HCT116 (cell line): ENCODE results near the gene PLCB4. TPM values are rescaled to one million over a fixed set of nuclear protein-coding genes. Genes with fewer than 3 reads are reported as not detected.

Source experiments
- ATAC-seq: fragments of 200-7000 bp; cut with Tn5 transposase; 2 replicates; pipeline ENCODE4 v1.9.1; 2020; ENCODE audit warnings: mild to moderate bottlenecking, moderate library complexity
- BruUV-seq: library from RNA; stranded (reverse); fragments of 400-500 nt; replicated peaks from 2 replicates; lab custom pipeline; 2021; lab: Mats Ljungman, UMichigan
- CTCF ChIA-PET: fragments of 300-600 bp; sonication (Branson Sonifier 250); formaldehyde crosslinking; loops from one replicate; lab custom pipeline; 2021; ENCODE audit warnings: antibody characterized with exemption; lab: Charles Lee
- POLR2A ChIA-PET: fragments of 300-600, 350-600 bp; sonication (Branson Sonifier 250); formaldehyde crosslinking; loops from one replicate; lab custom pipeline; 2021; ENCODE audit warnings: antibody characterized with exemption; lab: Charles Lee
- RAD21 ChIA-PET, 2 experiments: fragments of 300-600 bp; sonication (Branson Sonifier 250); formaldehyde crosslinking; loops; one replicate each; lab custom pipeline; 2023; ENCODE audit warnings: low total read pairs in 2 of 2; ENCODE audit not compliant: uncharacterized antibody in 2 of 2, unreplicated experiment in 2 of 2, low non-redundant PET in 1 of 2; lab: Charles Lee
- DNase-seq: peaks from one replicate; pipeline ENCODE4 v3.0.0-alpha.2; 2010; ENCODE audit warnings: low read depth, low spot score
- H2AFZ ChIP-seq: fragments of 200-600 bp; shearing (Covaris generic), sonication (generic); 2 replicates; pipeline ENCODE4 v1.6.1; 2017; ENCODE audit warnings: low read depth, mixed run types, mixed read lengths, antibody characterized with exemption, low read length; ENCODE audit not compliant: poor library complexity, severe bottlenecking
- H3K27ac ChIP-seq: 2 replicates; pipeline ENCODE4 v1.5.1; 2012; ENCODE audit warnings: low read depth, low read length
- H3K27me3 ChIP-seq: fragments of 200-600 bp; sonication (generic); 2 replicates; pipeline ENCODE4 v1.6.1; 2016; ENCODE audit warnings: mixed run types, low read length, mixed read lengths; ENCODE audit not compliant: insufficient read depth
- H3K36me3 ChIP-seq, 2 experiments: fragments of 200-500 bp in 1 of 2; fragments of 200-600 bp in 1 of 2; sonication (Bioruptor generic) in 1 of 2; sonication (generic) in 1 of 2; 2 replicates each; pipeline versions ENCODE4 v1.5.1 to v1.6.1; 2014 to 2016; ENCODE audit warnings: low read length in 2 of 2, inconsistent platforms in 1 of 2, mixed read lengths in 1 of 2, mixed run types in 1 of 2; ENCODE audit not compliant: insufficient read depth in 2 of 2, control insufficient read depth in 1 of 2
- H3K4me1 ChIP-seq, 2 experiments: fragments of 200-600 bp in 1 of 2; sonication (generic) in 1 of 2; 2 replicates each; pipeline versions ENCODE4 v1.5.1 to v1.6.1; 2012 to 2017; ENCODE audit warnings: low read length in 2 of 2, inconsistent platforms in 1 of 2, mild to moderate bottlenecking in 1 of 2, mixed read lengths in 1 of 2, mixed run types in 1 of 2, moderate library complexity in 1 of 2; ENCODE audit not compliant: insufficient read depth in 2 of 2, control insufficient read depth in 1 of 2
- H3K4me2 ChIP-seq: fragments of 200-600 bp; sonication (generic); 2 replicates; pipeline ENCODE4 v1.6.1; 2017; ENCODE audit warnings: mixed run types, low read length, mixed read lengths
- H3K4me3 ChIP-seq, 2 experiments: fragments of 200-600 bp in 1 of 2; sonication (generic) in 1 of 2; replicated peaks in 1 of 2; 2 replicates each; pipeline ENCODE4 v1.5.1; 2011 to 2016; ENCODE audit warnings: low read length in 2 of 2, control low read depth in 1 of 2, low read depth in 1 of 2, mild to moderate bottlenecking in 1 of 2, mixed read lengths in 1 of 2, mixed run types in 1 of 2
- H3K79me2 ChIP-seq: fragments of 200-600 bp; sonication (generic); 2 replicates; pipeline ENCODE4 v1.6.1; 2017; ENCODE audit warnings: mild to moderate bottlenecking, mixed run types, low read length, moderate library complexity, mixed read lengths; ENCODE audit not compliant: insufficient read depth
- H3K9ac ChIP-seq: fragments of 200-600 bp; sonication (generic); 2 replicates; pipeline ENCODE4 v1.6.1; 2016; ENCODE audit warnings: low read length, mixed read lengths
- H3K9me2 ChIP-seq: fragments of 200-600 bp; sonication (generic), shearing (Covaris generic); 2 replicates; pipeline ENCODE4 v1.6.1; 2017; ENCODE audit warnings: mixed run types, mild to moderate bottlenecking, moderate library complexity; ENCODE audit not compliant: insufficient read depth
- H3K9me3 ChIP-seq, 2 experiments: fragments of 200-500 bp in 1 of 2; fragments of 200-600 bp in 1 of 2; sonication (Bioruptor generic) in 1 of 2; sonication (generic) in 1 of 2; 2 replicates each; pipeline ENCODE4 v1.6.1; 2014 to 2017; ENCODE audit warnings: low read length in 2 of 2, mixed read lengths in 2 of 2, inconsistent platforms in 1 of 2, low read depth in 1 of 2, mild to moderate bottlenecking in 1 of 2, mixed run types in 1 of 2, moderate library complexity in 1 of 2; ENCODE audit not compliant: control insufficient read depth in 1 of 2, insufficient read depth in 1 of 2
- H4K20me1 ChIP-seq: fragments of 200-600 bp; sonication (generic), shearing (Covaris generic); 2 replicates; pipeline ENCODE4 v1.6.1; 2017; ENCODE audit warnings: mixed run types, mild to moderate bottlenecking, moderate library complexity; ENCODE audit not compliant: insufficient read depth
- EGR1 ChIP-seq: IDR thresholded peaks from 2 replicates; pipeline ENCODE4 v1.6.1; 2012; ENCODE audit warnings: low read depth
- ELF1 ChIP-seq: IDR thresholded peaks from 2 replicates; pipeline ENCODE4 v1.6.1; 2012; ENCODE audit warnings: low read depth, borderline replicate concordance
- EZH2phosphoT487 ChIP-seq: fragments of 200-600 bp; IDR thresholded peaks from 2 replicates; pipeline ENCODE4 v1.6.1; 2018; ENCODE audit warnings: antibody characterized with exemption, borderline replicate concordance
- FOSL1 ChIP-seq: IDR thresholded peaks from 2 replicates; pipeline ENCODE4 v1.6.1; 2012; ENCODE audit warnings: low read depth
- POLR2A ChIP-seq: IDR thresholded peaks from 2 replicates; pipeline ENCODE4 v1.7.0; 2011; ENCODE audit warnings: borderline replicate concordance; ENCODE audit not compliant: insufficient read depth, insufficient read length; ENCODE audit errors: extremely low read depth
- POLR2AphosphoS5 ChIP-seq: IDR thresholded peaks from 2 replicates; pipeline ENCODE4 v1.6.1; 2011; ENCODE audit warnings: mild to moderate bottlenecking, low read depth, low read length, moderate library complexity
- SIN3A ChIP-seq: IDR thresholded peaks from 2 replicates; pipeline ENCODE4 v1.6.1; 2012; ENCODE audit warnings: low read depth
- TCF7L2 ChIP-seq: IDR thresholded peaks from 2 replicates; pipeline ENCODE4 v1.7.0; 2011; ENCODE audit warnings: borderline replicate concordance, inconsistent platforms; ENCODE audit not compliant: insufficient read depth, insufficient read length; ENCODE audit errors: extremely low read depth
- ZFX ChIP-seq: fragments of 450-650 bp; IDR thresholded peaks from 2 replicates; pipeline ENCODE4 v1.6.1; 2017
- ZNF274 ChIP-seq: fragments of 200-500 bp; sonication (Bioruptor generic); IDR thresholded peaks from 2 replicates; pipeline ENCODE4 v1.6.1; 2014; ENCODE audit warnings: mild to moderate bottlenecking, low read depth, low read length, inconsistent platforms
- intact Hi-C: fragments of 100-400 bp; cut with micrococcal nuclease; formaldehyde crosslinking; loops from 2 replicates; pipeline ENCODE4 v1.10.0; 2022
- total RNA-seq: library from RNA; stranded (reverse); gene quantifications from one replicate; pipeline ENCODE4 v1.2.1, GENCODE V29; 2021; ENCODE audit not compliant: unreplicated experiment
- TF ChIP-seq, protein P1 (sequence below), 3 experiments: fragments of 200-600 bp in 1 of 3; sonication (generic) in 1 of 3; IDR thresholded peaks in 2 of 3; conservative IDR thresholded peaks in 1 of 3; 2 replicates each; pipeline ENCODE4 v1.5.1; 2012 to 2017; ENCODE audit warnings: low read depth in 2 of 3, low read length in 2 of 3, antibody characterized with exemption in 1 of 3, borderline replicate concordance in 1 of 3, control low read depth in 1 of 3, mild to moderate bottlenecking in 1 of 3, mixed read lengths in 1 of 3, mixed run types in 1 of 3, moderate library complexity in 1 of 3; ENCODE audit not compliant: insufficient read depth in 1 of 3
- TF ChIP-seq, protein P2 (sequence below): IDR thresholded peaks from 2 replicates; pipeline ENCODE4 v1.6.1; 2012; ENCODE audit warnings: low read depth

The PLCB4 gene
- total RNA-seq, 1 experiment from 2014 or later: 2.5 TPM

DNA sequence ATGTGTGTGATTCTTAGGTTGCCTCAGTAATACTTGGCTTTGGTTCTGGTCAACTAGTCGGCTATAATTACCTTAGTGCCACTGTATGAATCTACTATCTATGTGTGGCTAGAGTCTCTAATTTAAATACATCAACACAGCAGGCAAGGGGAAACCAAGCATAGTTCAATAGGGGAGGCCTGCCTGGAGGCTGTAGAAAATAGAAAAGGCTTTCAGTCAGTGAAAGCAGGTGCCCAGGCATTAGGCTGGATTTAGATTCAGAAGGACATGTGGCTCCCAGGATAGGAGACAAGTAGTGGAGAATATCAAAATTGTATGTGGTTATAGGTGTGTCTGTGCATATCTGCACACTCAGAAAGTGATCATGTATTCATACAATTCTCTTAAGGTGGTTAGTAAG, 330.4 kb downstream of the PLCB4 start:
- Histone ChIP-seq H3K27ac (no peak overlapping the region), H3K79me2 (no peaks in the 10 kb centered on the region), H3K36me3 (no peaks in the 10 kb centered on the region), H3K4me3 (no peak overlapping the region), H2AFZ (no peak overlapping the region), H3K9ac (no peak overlapping the region), H3K4me1 (no peaks in the 10 kb centered on the region), H3K9me3 (no peaks in the 10 kb centered on the region), H3K9me2 (no peaks in the 10 kb centered on the region), H3K4me2 (no peak overlapping the region), H4K20me1 (no peaks in the 10 kb centered on the region), H3K27me3 (no peaks in the 10 kb centered on the region)
- BruUV-seq: no TSS peak
- TF ChIP-seq TCF7L2 (no peak), ZFX (no peak), ELF1 (no peak), EGR1 (no peak), FOSL1 (no peak), SIN3A (no peak), EZH2phosphoT487 (no peak), POLR2AphosphoS5 (no peak), POLR2A (no peak)
- DNase-seq: no peak
- CTCF ChIA-PET: no interaction called here
- intact Hi-C loops: loop anchor here (10.0 kb wide), 1 partner anchor 545 kb away; no protein-coding TSS in a partner anchor
- POLR2A ChIA-PET: no interaction called here
- RAD21 ChIA-PET: no interaction called here
- ATAC-seq: no peak

DNA sequence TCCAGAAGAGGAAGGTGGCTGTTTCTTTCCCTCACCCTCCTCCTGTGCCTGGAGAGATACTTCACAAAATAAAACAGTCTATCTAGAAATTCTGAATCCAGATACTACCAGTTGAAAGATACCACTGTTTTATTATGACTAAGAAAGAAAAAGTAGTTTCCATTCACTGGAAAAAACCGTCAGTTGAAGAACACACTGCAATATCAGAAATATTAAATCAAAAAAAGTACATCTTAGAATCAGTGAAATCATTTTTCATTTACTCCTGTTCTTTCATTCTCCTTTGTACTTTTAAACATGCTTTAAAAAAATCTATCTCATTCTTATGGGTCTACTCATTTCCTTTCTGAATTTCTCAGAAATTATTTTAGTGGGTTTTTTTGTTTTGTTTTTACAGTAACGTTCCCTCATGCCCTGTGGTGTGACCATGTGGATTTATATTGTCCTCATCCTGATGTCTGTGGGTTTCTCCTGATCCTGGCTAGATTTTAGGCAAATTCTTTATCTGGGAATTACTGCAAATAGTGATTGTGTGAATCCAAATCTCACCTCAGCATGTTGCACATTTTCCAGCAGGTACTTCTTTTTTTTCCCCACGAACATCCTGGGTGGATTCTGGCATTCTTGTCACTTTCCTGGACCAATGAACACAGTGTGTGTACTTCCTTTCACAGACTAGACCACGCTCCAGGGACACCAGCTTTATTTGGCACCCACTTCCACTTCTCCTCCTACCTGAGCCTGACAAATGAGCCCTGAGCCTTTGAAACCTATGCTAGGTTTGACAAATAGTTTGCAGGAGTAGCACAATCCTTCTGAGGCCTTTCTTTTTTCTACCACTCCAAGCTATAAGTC, 331.5 kb downstream of the PLCB4 start:
- no peaks in the 10 kb centered on the region for H3K36me3 ChIP-seq
- no peaks in the 10 kb centered on the region for H3K27me3 ChIP-seq
- H3K4me1 ChIP-seq: no peaks in the 10 kb centered on the region
- BruUV-seq: no TSS peak
- RAD21 ChIA-PET: no interaction called here
- intact Hi-C loops: no loop called here
- H3K4me3 ChIP-seq: no peak overlapping the region
- CTCF ChIA-PET: no interaction called here
- POLR2A ChIA-PET: no interaction called here
- TF ChIP-seq FOSL1 (no peak), ELF1 (no peak), POLR2AphosphoS5 (no peak), ZFX (no peak), ZNF274 (no peak)
- TF ChIP-seq, protein P1, sequence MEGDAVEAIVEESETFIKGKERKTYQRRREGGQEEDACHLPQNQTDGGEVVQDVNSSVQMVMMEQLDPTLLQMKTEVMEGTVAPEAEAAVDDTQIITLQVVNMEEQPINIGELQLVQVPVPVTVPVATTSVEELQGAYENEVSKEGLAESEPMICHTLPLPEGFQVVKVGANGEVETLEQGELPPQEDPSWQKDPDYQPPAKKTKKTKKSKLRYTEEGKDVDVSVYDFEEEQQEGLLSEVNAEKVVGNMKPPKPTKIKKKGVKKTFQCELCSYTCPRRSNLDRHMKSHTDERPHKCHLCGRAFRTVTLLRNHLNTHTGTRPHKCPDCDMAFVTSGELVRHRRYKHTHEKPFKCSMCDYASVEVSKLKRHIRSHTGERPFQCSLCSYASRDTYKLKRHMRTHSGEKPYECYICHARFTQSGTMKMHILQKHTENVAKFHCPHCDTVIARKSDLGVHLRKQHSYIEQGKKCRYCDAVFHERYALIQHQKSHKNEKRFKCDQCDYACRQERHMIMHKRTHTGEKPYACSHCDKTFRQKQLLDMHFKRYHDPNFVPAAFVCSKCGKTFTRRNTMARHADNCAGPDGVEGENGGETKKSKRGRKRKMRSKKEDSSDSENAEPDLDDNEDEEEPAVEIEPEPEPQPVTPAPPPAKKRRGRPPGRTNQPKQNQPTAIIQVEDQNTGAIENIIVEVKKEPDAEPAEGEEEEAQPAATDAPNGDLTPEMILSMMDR (IDR thresholded peaks at IDR 0.05 in 2 of 3, conservative IDR thresholded peaks at IDR 0.05 in 1 of 3; ENCODE audit: borderline replicate concordance in 1 of 3, insufficient read depth in 1 of 3, low read depth in 2 of 3, low read length in 2 of 3): no peak
- TF ChIP-seq, protein P2, sequence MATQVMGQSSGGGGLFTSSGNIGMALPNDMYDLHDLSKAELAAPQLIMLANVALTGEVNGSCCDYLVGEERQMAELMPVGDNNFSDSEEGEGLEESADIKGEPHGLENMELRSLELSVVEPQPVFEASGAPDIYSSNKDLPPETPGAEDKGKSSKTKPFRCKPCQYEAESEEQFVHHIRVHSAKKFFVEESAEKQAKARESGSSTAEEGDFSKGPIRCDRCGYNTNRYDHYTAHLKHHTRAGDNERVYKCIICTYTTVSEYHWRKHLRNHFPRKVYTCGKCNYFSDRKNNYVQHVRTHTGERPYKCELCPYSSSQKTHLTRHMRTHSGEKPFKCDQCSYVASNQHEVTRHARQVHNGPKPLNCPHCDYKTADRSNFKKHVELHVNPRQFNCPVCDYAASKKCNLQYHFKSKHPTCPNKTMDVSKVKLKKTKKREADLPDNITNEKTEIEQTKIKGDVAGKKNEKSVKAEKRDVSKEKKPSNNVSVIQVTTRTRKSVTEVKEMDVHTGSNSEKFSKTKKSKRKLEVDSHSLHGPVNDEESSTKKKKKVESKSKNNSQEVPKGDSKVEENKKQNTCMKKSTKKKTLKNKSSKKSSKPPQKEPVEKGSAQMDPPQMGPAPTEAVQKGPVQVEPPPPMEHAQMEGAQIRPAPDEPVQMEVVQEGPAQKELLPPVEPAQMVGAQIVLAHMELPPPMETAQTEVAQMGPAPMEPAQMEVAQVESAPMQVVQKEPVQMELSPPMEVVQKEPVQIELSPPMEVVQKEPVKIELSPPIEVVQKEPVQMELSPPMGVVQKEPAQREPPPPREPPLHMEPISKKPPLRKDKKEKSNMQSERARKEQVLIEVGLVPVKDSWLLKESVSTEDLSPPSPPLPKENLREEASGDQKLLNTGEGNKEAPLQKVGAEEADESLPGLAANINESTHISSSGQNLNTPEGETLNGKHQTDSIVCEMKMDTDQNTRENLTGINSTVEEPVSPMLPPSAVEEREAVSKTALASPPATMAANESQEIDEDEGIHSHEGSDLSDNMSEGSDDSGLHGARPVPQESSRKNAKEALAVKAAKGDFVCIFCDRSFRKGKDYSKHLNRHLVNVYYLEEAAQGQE: no peak
- no peak for ATAC-seq
- H3K9ac ChIP-seq: no peak overlapping the region
- H4K20me1 ChIP-seq: no peaks in the 10 kb centered on the region
- H3K9me2 ChIP-seq: no peaks in the 10 kb centered on the region
- no peaks in the 10 kb centered on the region for H3K9me3 ChIP-seq
- DNase-seq: no peak
- H2AFZ ChIP-seq: no peak overlapping the region
- no peaks in the 10 kb centered on the region for H3K79me2 ChIP-seq
- H3K27ac ChIP-seq: no peak overlapping the region
- H3K4me2 ChIP-seq: no peak overlapping the region
